Breast epithelium (tissue), 4 donors: ENCODE results near the gene INMT. TPM values are rescaled to one million over a fixed set of nuclear protein-coding genes. Genes with fewer than 3 reads are reported as not detected.

ENCODE experiments used
- DNase-seq, 2 donors: peaks; one replicate each; pipeline ENCODE4 v3.0.0-alpha.2; 2019; ENCODE audit warnings: low spot score in 2 of 2
- H3K27ac ChIP-seq, 2 donors: fragments of 200-600 bp; sonication (generic) in 1 of 2; one replicate each; pipeline ENCODE4 v1.5.1; 2016 to 2019; ENCODE audit warnings: mild to moderate bottlenecking in 1 of 2
- H3K27me3 ChIP-seq, 2 donors: fragments of 200-600 bp; sonication (generic) in 1 of 2; one replicate each; pipeline versions ENCODE4 v1.5.1 to v1.6.0; 2017 to 2019; ENCODE audit warnings: control low read depth in 1 of 2, mild to moderate bottlenecking in 1 of 2
- H3K36me3 ChIP-seq: fragments of 200-600 bp; one replicate; pipeline ENCODE4 v1.5.1; 2019
- H3K4me1 ChIP-seq, 2 donors: fragments of 200-600 bp; sonication (generic); one replicate each; pipeline ENCODE4 v1.5.1; 2016 to 2019; ENCODE audit warnings: control low read depth in 1 of 2
- H3K4me3 ChIP-seq, 3 donors: fragments of 200-600 bp; sonication (generic); 1 replicate in 2 of 3; 2 replicates in 1 of 3; pipeline ENCODE4 v1.5.1; 2016 to 2019; ENCODE audit warnings: mild to moderate bottlenecking in 3 of 3, moderate library complexity in 2 of 3
- H3K9me3 ChIP-seq, 2 donors: fragments of 200-600 bp; sonication (generic) in 1 of 2; one replicate each; pipeline ENCODE4 v1.5.1; 2016 to 2019; ENCODE audit warnings: control low read depth in 1 of 2
- POLR2A ChIP-seq: fragments of 450-650 bp; IDR thresholded peaks from one replicate; pipeline ENCODE4 v1.6.1; 2016; ENCODE audit warnings: antibody characterized with exemption, mild to moderate bottlenecking, moderate library complexity
- POLR2AphosphoS5 ChIP-seq, 3 donors: sonication (generic); formaldehyde crosslinking; IDR thresholded peaks; one replicate each; pipeline ENCODE4 v1.6.1; 2017; ENCODE audit warnings: antibody characterized with exemption in 3 of 3
- intact Hi-C: fragments of 100-400 bp; cut with DNase I; formaldehyde crosslinking; loops from one replicate; pipeline ENCODE4 v1.15.1; 2023; ENCODE audit warnings: low total_unique reads
- total RNA-seq, 3 donors: library from RNA; depleted of rRNA; stranded (reverse); fragments of >200 nt; gene quantifications; one replicate each; pipeline ENCODE4 v1.1.0, GENCODE V29; 2016
- TF ChIP-seq, protein P1 (sequence below), 3 donors: fragments of 450-650 bp; IDR thresholded peaks; one replicate each; pipeline ENCODE4 v1.5.1; 2016 to 2017; ENCODE audit warnings: antibody characterized with exemption in 3 of 3, mild to moderate bottlenecking in 3 of 3, moderate library complexity in 3 of 3

The INMT gene
- total RNA-seq, 3 donors from 2014 or later: 7.8 to 66.7 (median 26.2) TPM

- peaks cover 0 to 27% of the 10 kb centered on the region in 2 donors for H3K9me3 ChIP-seq
- intact Hi-C loops: no loop called here
- no peaks in the 10 kb centered on the region for H3K4me1 ChIP-seq
- no peaks in the 10 kb centered on the region for H3K36me3 ChIP-seq
- H3K27me3 ChIP-seq: no peaks in the 10 kb centered on the region
- H3K27ac ChIP-seq: no peak overlapping the region
- no peak overlapping the region for H3K4me3 ChIP-seq
- TF ChIP-seq POLR2AphosphoS5 (IDR thresholded peaks at IDR 0.05) (no peak), POLR2A (no peak)
- TF ChIP-seq, protein P1, sequence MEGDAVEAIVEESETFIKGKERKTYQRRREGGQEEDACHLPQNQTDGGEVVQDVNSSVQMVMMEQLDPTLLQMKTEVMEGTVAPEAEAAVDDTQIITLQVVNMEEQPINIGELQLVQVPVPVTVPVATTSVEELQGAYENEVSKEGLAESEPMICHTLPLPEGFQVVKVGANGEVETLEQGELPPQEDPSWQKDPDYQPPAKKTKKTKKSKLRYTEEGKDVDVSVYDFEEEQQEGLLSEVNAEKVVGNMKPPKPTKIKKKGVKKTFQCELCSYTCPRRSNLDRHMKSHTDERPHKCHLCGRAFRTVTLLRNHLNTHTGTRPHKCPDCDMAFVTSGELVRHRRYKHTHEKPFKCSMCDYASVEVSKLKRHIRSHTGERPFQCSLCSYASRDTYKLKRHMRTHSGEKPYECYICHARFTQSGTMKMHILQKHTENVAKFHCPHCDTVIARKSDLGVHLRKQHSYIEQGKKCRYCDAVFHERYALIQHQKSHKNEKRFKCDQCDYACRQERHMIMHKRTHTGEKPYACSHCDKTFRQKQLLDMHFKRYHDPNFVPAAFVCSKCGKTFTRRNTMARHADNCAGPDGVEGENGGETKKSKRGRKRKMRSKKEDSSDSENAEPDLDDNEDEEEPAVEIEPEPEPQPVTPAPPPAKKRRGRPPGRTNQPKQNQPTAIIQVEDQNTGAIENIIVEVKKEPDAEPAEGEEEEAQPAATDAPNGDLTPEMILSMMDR (IDR thresholded peaks at IDR 0.05): no peak
- DNase-seq: no peak
These were observed 30.7 kb upstream of the INMT start for GRCh38 chr7:30721211-30721610.

GRCh38 chr7:30722187-30722586 lies 29.7 kb upstream of the INMT start:
- H3K27me3 ChIP-seq: no peaks in the 10 kb centered on the region
- no peak for TF ChIP-seq POLR2AphosphoS5 (IDR thresholded peaks at IDR 0.05)
- TF ChIP-seq, protein P1 (IDR thresholded peaks at IDR 0.05): no peak
- no peak for TF ChIP-seq POLR2A
- intact Hi-C loops: no loop called here
- H3K36me3 ChIP-seq: no peaks in the 10 kb centered on the region
- H3K9me3 ChIP-seq: peaks cover 0 to 26% of the 10 kb centered on the region in 2 donors
- no peaks in the 10 kb centered on the region for H3K4me1 ChIP-seq
- H3K4me3 ChIP-seq: no peak overlapping the region
- no peak overlapping the region for H3K27ac ChIP-seq
- no peak for DNase-seq

GRCh38 chr7:30722671-30723070 lies 29.3 kb upstream of the INMT start:
- no peak for DNase-seq
- intact Hi-C loops: no loop called here

DNA sequence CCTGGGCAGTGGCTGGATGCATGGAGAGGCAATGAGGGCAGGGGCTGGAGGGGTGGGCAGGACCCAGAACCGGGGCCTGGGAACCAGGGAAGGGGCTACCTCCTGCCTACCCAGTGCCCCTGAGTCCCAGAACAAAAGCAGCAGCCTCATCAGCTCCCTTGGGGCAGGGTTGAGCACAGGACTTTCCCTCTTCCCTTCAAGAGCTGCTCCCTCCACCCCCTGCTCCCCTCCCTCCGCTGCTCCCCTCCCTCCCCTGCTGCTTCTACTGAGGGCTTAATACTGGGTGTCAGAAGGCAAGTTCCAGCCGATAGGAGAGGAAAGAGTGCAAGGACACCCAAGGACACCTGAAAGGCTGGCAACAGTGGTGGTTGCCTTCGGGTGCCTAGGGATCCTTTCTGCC lies 28.2 kb upstream of the INMT start:
- Histone ChIP-seq H3K27me3 (no peaks in the 10 kb centered on the region), H3K27ac (no peak overlapping the region), H3K4me3 (no peak overlapping the region), H3K9me3 (peaks cover 0 to 10% of the 10 kb centered on the region in 2 donors), H3K36me3 (no peaks in the 10 kb centered on the region), H3K4me1 (no peaks in the 10 kb centered on the region)
- intact Hi-C loops: no loop called here
- TF ChIP-seq POLR2AphosphoS5 (IDR thresholded peaks at IDR 0.05) (no peak), POLR2A (no peak)
- TF ChIP-seq, protein P1 (IDR thresholded peaks at IDR 0.05): no peak
- no peak for DNase-seq

More at GRCh38 chr7:30722671-30723070, 29.3 kb upstream of the INMT start:
- Histone ChIP-seq H3K9me3 (peaks cover 0 to 21% of the 10 kb centered on the region in 2 donors), H3K4me1 (no peaks in the 10 kb centered on the region), H3K27me3 (no peaks in the 10 kb centered on the region), H3K4me3 (no peak overlapping the region), H3K27ac (no peak overlapping the region), H3K36me3 (no peaks in the 10 kb centered on the region)
- TF ChIP-seq POLR2AphosphoS5 (IDR thresholded peaks at IDR 0.05): no peak
- no peak for TF ChIP-seq POLR2A
- TF ChIP-seq, protein P1 (IDR thresholded peaks at IDR 0.05): no peak

- no peak for DNase-seq
These were observed 25.5 kb upstream of the INMT start for GRCh38 chr7:30726296-30727006.

More at GRCh38 chr7:30726296-30727006, 25.5 kb upstream of the INMT start:
- no peak overlapping the region for H3K27ac ChIP-seq
- H3K9me3 ChIP-seq: no peaks in the 10 kb centered on the region
- no peaks in the 10 kb centered on the region for H3K27me3 ChIP-seq
- H3K36me3 ChIP-seq: no peaks in the 10 kb centered on the region
- intact Hi-C loops: no loop called here
- TF ChIP-seq POLR2A: no peak
- TF ChIP-seq, protein P1 (IDR thresholded peaks at IDR 0.05): no peak
- no peak overlapping the region for H3K4me3 ChIP-seq
- H3K4me1 ChIP-seq: no peaks in the 10 kb centered on the region
